ENCODE data around the gene TP73.

TP73 gene

GRCh38 chr1:3654549-3655281, 2.4 kb downstream of the TP73 start:
- no peak for DNase-seq

- DNase-seq, result no peak
Observed at GRCh38 chr1:3656450-3657095, 4.3 kb downstream of the TP73 start.

GRCh38 chr1:3657096-3657475, 4.8 kb downstream of the TP73 start:
- DNase-seq, result no peak

GRCh38 chr1:3657578-3658230, 5.4 kb downstream of the TP73 start:
- DNase-seq, result no peak

GRCh38 chr1:3658231-3658615, 5.9 kb downstream of the TP73 start:
- DNase-seq, result no peak

- DNase-seq, result no peak
Observed at GRCh38 chr1:3659093-3659492, 6.8 kb downstream of the TP73 start.

GRCh38 chr1:3660704-3661103, 8.4 kb downstream of the TP73 start:
- no peak for DNase-seq

- DNase-seq, result no peak
Observed at GRCh38 chr1:3661631-3662030, 9.3 kb downstream of the TP73 start.

GRCh38 chr1:3662080-3662671, 9.9 kb downstream of the TP73 start:
- DNase-seq, result no peak

GRCh38 chr1:3663999-3664699, 11.8 kb downstream of the TP73 start:
- DNase-seq, result no peak

GRCh38 chr1:3664700-3665375, 12.5 kb downstream of the TP73 start:
- no peak for DNase-seq

- no peak for DNase-seq
Observed at GRCh38 chr1:3668148-3668547, 15.8 kb downstream of the TP73 start.

GRCh38 chr1:3668585-3669300, 16.4 kb downstream of the TP73 start:
- no peak for DNase-seq

GRCh38 chr1:3669421-3669821, 17.1 kb downstream of the TP73 start:
- DNase-seq, result no peak

- no peak for DNase-seq
Observed at GRCh38 chr1:3669971-3670431, 17.7 kb downstream of the TP73 start.

- DNase-seq, result no peak
Observed at GRCh38 chr1:3670823-3671265, 18.5 kb downstream of the TP73 start.

GRCh38 chr1:3671371-3672180, 19.3 kb downstream of the TP73 start:
- DNase-seq, result no peak

GRCh38 chr1:3672231-3672970, 20.1 kb downstream of the TP73 start:
- no peak for DNase-seq

GRCh38 chr1:3672971-3673361, 20.6 kb downstream of the TP73 start:
- DNase-seq, result no peak

All from cortex of kidney (tissue), 1 donor.